Ureter (tissue), 1 donor: ENCODE results near the gene AASDH. TPM values are rescaled to one million over a fixed set of nuclear protein-coding genes. Genes with fewer than 3 reads are reported as not detected.
"Not testable (repeated sequence)": the region's sequence is repeated elsewhere in the genome, so short reads cannot be mapped to it uniquely, and the experiment has no call there.

Experiments used
- DNase-seq: peaks from one replicate; pipeline ENCODE4 v3.0.0-alpha.2; 2020; ENCODE audit warnings: low spot score
- total RNA-seq: library from RNA; stranded (reverse); gene quantifications from one replicate; pipeline ENCODE4 v1.2.4, GENCODE V29; 2023
- donor health status: DM: yes; HTN: yes; CAD: no.

The AASDH gene
- total RNA-seq, 1 donor from 2014 or later: 17.2 TPM

GRCh38 chr4:56389558-56389957, 2.3 kb upstream of the AASDH start:
- no peak for DNase-seq

GRCh38 chr4:56388306-56388705, 1.0 kb upstream of the AASDH start:
- DNase-seq: no peak

GRCh38 chr4:56386091-56386490, 1.2 kb downstream of the AASDH start:
- DNase-seq: no peak

DNA sequence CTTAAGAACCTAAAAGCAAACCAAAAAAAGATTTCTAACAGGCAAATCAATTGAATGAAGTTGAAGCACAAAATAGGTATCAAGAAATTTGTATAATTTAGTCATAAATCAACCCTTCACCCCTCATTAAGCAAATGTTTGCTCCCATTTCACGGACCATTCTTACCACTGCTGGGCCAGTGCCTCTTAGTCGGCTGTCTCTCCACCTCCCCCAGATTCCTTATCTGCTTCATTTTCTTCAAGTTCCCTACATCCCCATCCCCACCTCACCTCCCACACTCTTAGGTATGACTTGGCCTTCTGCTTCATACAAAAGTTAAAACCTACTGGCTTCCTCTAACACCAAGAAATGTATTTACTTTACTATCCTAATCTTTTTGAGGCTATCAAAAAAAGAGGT, 11.8 kb downstream of the AASDH start:
- no peak for DNase-seq

GRCh38 chr4:56374956-56375355, 12.3 kb downstream of the AASDH start:
- DNase-seq: no peak

DNA sequence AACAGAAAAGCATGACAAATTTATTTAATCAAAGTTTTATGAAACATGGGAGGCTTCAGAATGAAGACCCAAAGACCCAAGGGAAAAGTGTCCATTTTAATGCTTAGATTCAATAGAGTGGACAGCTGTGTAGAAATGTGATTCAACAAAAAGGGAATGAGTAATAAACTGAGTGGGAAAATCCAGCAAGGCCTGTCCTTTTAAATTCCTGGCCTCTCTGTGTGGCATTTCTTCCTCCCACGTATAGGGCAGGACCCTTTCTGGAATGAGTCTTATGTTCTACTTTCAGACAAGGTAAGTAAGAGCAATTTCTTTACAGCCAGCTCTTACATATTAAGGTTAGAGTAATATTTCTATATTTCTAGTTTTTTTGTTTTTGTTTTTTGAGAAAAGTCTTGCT, 14.5 kb downstream of the AASDH start:
- no peak for DNase-seq

GRCh38 chr4:56371426-56372220, 15.7 kb downstream of the AASDH start:
- DNase-seq: no peak

- no peak for DNase-seq
Observed at GRCh38 chr4:56370377-56370776, 16.9 kb downstream of the AASDH start.

- not testable (repeated sequence) for DNase-seq
Observed at GRCh38 chr4:56362981-56363380, 24.3 kb downstream of the AASDH start.

DNA sequence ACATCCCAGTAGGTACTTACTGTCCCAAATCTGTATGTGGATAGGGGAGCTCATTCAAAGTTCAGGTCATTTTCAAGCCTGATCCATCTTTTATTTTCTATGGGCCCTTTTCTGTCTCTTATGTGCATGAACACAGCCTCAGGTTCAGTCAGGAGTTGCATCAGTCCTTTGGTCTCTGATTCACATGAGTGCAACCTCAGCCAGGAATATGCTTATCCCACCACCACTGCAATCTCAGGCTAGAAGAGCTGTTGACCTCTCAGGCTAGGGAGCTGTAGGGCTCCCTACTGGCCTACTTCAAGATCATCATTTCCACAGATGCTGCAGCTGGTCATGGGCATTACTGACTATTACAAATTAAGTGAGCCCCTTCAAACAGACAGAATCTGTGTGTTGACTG, 27.2 kb downstream of the AASDH start:
- no peak for DNase-seq

- DNase-seq: no peak
Observed at GRCh38 chr4:56356650-56357049, 30.6 kb downstream of the AASDH start.

DNA sequence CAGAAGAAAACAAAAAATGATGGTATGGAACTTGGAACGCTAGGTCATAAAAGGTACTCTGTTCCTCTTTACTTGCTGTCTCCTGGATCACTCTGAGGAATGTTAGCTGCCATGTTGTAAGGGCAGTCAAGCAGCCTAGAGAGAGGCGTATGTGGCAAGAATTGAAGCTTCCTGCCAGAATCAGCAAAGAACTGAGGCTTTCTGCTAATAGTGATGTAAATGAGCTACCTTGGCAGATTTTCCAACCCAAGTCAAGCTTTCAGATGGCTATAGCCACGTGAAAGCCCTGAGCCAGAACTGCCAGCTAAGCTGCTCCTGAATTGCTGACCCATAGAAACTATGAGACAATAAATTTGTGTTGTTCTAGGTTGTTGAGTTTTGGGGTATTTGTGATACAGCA, 38.7 kb downstream of the AASDH start:
- DNase-seq: no peak

DNA sequence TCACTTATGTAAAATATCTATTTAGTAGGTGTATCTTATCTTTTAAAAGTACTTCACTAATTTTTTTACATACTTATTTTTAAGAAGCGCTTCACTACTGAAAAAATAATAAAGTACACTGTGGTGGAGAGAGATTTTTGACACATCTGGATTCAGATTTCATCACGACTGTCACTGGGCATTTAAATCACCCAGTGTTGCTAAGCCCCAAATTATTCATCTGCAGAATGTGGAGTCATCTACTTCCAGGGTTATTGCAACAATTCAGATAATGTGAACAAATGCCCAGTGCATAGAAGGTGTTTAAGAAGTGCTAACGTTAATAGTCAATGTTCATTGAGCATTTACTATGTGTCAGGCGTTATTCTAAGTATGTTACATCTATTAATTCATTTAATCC, 41.8 kb downstream of the AASDH start:
- no peak for DNase-seq

DNA sequence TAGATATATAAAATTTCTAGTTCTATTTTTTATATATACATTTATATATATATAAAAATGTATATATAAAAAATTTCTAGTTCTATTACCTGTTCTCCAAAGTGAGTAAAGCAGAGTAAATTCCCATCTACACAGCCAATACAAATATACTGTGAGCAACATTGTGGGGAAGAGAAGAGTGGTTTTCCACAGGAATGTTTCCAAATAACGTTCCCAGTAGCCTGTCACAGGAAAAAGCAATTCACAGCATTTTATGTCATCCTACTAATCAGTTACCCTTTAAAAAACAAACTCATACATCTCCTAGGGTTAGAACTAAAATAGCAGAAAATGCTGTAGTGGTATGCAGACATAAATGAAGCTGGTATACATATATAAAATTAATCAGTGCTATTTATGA, 44.5 kb downstream of the AASDH start:
- no peak for DNase-seq

GRCh38 chr4:56330691-56331090, 56.6 kb downstream of the AASDH start:
- DNase-seq: no peak

DNA sequence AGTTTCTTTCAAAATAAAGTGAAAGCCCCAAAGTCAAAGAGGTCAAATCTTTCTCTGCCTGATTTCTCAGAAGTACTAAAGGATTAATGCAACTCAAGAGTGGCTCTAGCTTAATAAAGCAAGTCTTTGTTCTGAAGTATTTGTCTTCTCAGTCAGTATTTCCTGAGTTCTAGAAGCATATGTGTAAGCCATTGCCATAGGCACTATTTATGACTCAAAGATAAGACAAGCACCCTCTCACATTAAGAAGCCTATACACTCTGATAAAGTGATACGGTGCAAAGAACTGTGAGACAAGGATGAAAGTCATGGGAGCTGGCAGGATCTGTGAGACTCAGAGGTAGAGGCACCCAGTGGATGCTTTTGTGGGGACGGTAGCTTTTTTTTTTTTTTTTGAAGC, 60.9 kb downstream of the AASDH start:
- DNase-seq: no peak

DNA sequence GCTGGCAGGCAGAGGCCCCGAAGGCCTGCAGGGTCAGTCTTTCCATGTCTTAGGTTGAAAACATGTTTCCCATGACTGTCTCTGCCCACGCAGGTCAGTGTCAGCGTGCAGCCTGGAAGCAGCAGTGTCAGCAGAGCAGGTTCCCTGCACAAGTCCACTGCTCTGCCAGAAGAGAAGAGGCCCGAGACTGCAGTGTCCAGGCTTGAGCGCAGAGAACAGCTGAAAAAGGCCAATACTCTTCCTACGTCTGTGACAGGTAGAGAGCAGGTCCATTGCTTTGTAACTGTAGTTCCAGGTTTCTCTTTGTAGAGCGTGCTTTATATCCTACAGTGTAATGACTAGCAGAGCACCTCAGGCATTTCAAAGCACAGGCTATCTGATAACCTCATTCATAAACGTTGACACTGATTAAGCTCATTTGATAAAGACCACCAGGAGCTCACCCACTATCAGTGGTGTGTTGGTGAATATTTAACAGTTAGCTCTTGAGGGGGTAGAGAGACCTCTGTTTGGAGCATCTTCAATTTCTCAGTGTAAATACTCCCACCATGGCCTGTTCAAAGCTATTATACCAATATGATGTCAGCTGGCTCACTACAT, 63.2 kb downstream of the AASDH start:
- no peak for DNase-seq

GRCh38 chr4:56323327-56323726, 64.0 kb downstream of the AASDH start:
- DNase-seq: no peak

- DNase-seq: no peak
Observed at GRCh38 chr4:56321251-56321650, 66.0 kb downstream of the AASDH start.

DNA sequence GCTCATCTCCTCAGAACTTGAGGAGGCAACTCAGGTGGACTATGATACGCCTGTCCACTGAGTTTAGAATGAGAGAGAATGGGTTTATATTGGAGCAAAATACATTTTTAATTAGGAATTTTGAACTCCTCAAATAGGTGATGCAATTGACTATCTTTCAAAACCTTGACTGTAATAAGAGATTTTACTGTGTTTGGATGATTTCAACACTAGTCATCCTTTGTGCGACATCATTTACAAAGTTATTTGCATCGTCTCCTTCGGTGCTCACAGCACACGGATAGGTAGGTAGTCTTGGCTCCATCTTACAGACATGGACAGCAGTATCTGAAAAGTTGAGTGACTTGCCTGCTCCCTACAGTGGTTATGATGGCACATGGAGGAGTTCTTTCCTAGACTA, 67.0 kb downstream of the AASDH start:
- DNase-seq: no peak

DNA sequence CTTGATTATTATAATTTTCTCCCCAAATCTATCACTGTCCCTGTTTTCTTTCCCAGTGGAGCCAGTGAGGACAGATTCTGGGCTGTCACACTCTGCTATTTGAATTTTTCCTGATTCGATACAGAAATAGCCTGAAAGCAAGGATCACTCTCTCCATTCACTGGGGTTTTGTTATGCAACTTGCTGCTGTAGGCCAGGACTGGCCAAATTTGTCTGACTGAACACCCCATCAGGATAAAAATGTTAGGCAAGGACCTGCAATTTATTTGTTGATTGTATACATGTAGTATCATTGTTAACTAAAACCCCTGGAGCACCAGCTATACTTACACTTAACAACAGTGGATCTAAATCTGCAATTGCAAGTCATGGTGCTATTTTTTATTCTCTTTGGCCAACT, 68.7 kb downstream of the AASDH start:
- no peak for DNase-seq

GRCh38 chr4:56317749-56318148, 69.5 kb downstream of the AASDH start:
- no peak for DNase-seq

DNA sequence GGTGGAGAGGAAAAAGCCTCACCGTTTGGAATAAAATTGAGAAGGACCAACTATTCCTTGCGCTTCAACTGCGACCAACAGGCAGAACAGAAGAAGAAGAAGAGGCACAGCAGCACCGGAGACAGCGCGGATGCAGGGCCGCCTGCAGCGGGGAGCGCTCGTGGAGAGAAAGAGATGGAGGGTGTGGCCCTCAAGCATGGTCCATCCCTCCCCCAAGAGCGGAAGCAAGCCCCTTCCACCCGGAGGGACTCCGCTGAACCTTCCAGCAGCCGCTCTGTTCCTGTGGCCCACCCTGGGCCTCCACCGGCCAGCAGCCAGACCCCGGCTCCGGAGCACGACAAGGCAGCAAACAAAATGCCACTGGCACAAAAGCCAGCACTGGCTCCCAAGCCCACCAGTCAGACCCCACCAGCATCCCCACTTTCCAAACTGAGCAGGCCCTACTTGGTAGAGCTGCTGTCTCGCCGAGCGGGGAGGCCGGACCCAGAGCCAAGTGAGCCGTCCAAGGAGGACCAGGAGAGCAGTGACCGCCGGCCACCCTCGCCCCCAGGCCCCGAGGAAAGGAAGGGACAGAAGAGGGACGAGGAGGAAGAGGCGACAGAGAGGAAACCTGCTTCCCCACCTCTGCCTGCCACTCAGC, 71.2 kb downstream of the AASDH start:
- DNase-seq: no peak
